ENCODE results near the gene WTIP.

WTIP gene

GRCh38 chr19:34549833-34550232 lies 68.3 kb downstream of the WTIP start:
- peaks cover 11% of the 10 kb centered on the region for H3K27me3 ChIP-seq (ENCODE audit: insufficient read depth, poor library complexity, severe bottlenecking)
- no peaks in the 10 kb centered on the region for H3K36me3 ChIP-seq (ENCODE audit: low read depth)
- no peak for ATAC-seq (ENCODE audit: low read depth)
- no peak for TF ChIP-seq CTCF (IDR thresholded peaks at IDR 0.05; ENCODE audit: poor library complexity, severe bottlenecking)
- no peaks in the 10 kb centered on the region for H3K4me1 ChIP-seq (ENCODE audit: insufficient read depth, poor library complexity, severe bottlenecking)
- DNase-seq (ENCODE audit: low spot score): no peak
- H3K9me3 ChIP-seq (ENCODE audit: severe bottlenecking): no peaks in the 10 kb centered on the region
- H3K4me3 ChIP-seq (ENCODE audit: severe bottlenecking): no peak overlapping the region
- no peak overlapping the region for H3K27ac ChIP-seq (ENCODE audit: poor library complexity, severe bottlenecking)

GRCh38 chr19:34555447-34555846 lies 73.9 kb downstream of the WTIP start:
- Histone ChIP-seq H3K27me3 (ENCODE audit: insufficient read depth, poor library complexity, severe bottlenecking) (peaks cover 16% of the 10 kb centered on the region), H3K4me3 (ENCODE audit: severe bottlenecking) (no peak overlapping the region), H3K36me3 (ENCODE audit: low read depth) (no peaks in the 10 kb centered on the region), H3K27ac (ENCODE audit: poor library complexity, severe bottlenecking) (no peak overlapping the region), H3K9me3 (ENCODE audit: severe bottlenecking) (no peaks in the 10 kb centered on the region), H3K4me1 (ENCODE audit: insufficient read depth, poor library complexity, severe bottlenecking) (no peaks in the 10 kb centered on the region)
- DNase-seq (ENCODE audit: low spot score): no peak
- TF ChIP-seq CTCF (IDR thresholded peaks at IDR 0.05; ENCODE audit: poor library complexity, severe bottlenecking): peak; percentile 16
- ATAC-seq (ENCODE audit: low read depth): peak; percentile 35; the same call in 1 of the 3 replicates

GRCh38 chr19:34556488-34556887 lies 74.9 kb downstream of the WTIP start:
- DNase-seq (ENCODE audit: low spot score) (no peak), ATAC-seq (ENCODE audit: low read depth) (no peak)
- Histone ChIP-seq H3K27ac (ENCODE audit: poor library complexity, severe bottlenecking) (no peak overlapping the region), H3K36me3 (ENCODE audit: low read depth) (no peaks in the 10 kb centered on the region), H3K27me3 (ENCODE audit: insufficient read depth, poor library complexity, severe bottlenecking) (peaks cover 19% of the 10 kb centered on the region), H3K4me1 (ENCODE audit: insufficient read depth, poor library complexity, severe bottlenecking) (no peaks in the 10 kb centered on the region), H3K9me3 (ENCODE audit: severe bottlenecking) (no peaks in the 10 kb centered on the region), H3K4me3 (ENCODE audit: severe bottlenecking) (no peak overlapping the region)
- TF ChIP-seq CTCF (IDR thresholded peaks at IDR 0.05; ENCODE audit: poor library complexity, severe bottlenecking): no peak

GRCh38 chr19:34559045-34559444 lies 77.5 kb downstream of the WTIP start:
- no peak for TF ChIP-seq CTCF (IDR thresholded peaks at IDR 0.05; ENCODE audit: poor library complexity, severe bottlenecking)
- no peaks in the 10 kb centered on the region for H3K9me3 ChIP-seq (ENCODE audit: severe bottlenecking)
- ATAC-seq (ENCODE audit: low read depth) (no peak), DNase-seq (ENCODE audit: low spot score) (no peak)
- no peaks in the 10 kb centered on the region for H3K36me3 ChIP-seq (ENCODE audit: low read depth)
- H3K27ac ChIP-seq (ENCODE audit: poor library complexity, severe bottlenecking): no peak overlapping the region
- no peaks in the 10 kb centered on the region for H3K4me1 ChIP-seq (ENCODE audit: insufficient read depth, poor library complexity, severe bottlenecking)
- peaks cover 13% of the 10 kb centered on the region for H3K27me3 ChIP-seq (ENCODE audit: insufficient read depth, poor library complexity, severe bottlenecking)
- no peak overlapping the region for H3K4me3 ChIP-seq (ENCODE audit: severe bottlenecking)

GRCh38 chr19:34560229-34560628 lies 78.7 kb downstream of the WTIP start:
- TF ChIP-seq CTCF (IDR thresholded peaks at IDR 0.05; ENCODE audit: poor library complexity, severe bottlenecking): no peak
- H3K27ac ChIP-seq (ENCODE audit: poor library complexity, severe bottlenecking): no peak overlapping the region
- no peak for DNase-seq (ENCODE audit: low spot score)
- no peaks in the 10 kb centered on the region for H3K9me3 ChIP-seq (ENCODE audit: severe bottlenecking)
- peaks cover 9% of the 10 kb centered on the region for H3K27me3 ChIP-seq (ENCODE audit: insufficient read depth, poor library complexity, severe bottlenecking)
- no peaks in the 10 kb centered on the region for H3K4me1 ChIP-seq (ENCODE audit: insufficient read depth, poor library complexity, severe bottlenecking)
- no peaks in the 10 kb centered on the region for H3K36me3 ChIP-seq (ENCODE audit: low read depth)
- no peak for ATAC-seq (ENCODE audit: low read depth)
- no peak overlapping the region for H3K4me3 ChIP-seq (ENCODE audit: severe bottlenecking)
